Activated T-cell treated with anti-CD3 and anti-CD28 coated beads, Interleukin-2, amount 50 U/mL, for 4 hours (primary cell): ENCODE measurements around the gene MAPK8IP1. TPM values are rescaled to one million over a fixed set of nuclear protein-coding genes. Genes with fewer than 3 reads are reported as not detected.

ENCODE experiments used
- ATAC-seq, 2 donors: fragments of 200-7000 bp; cut with Tn5 transposase; one replicate each; pipeline ENCODE4 v1.10.0; 2021
- DNase-seq: peaks from one replicate; pipeline ENCODE4 v3.0.0-alpha.2; 2020
- H3K27me3 Mint-ChIP-seq: one replicate; pipeline ENCODE4 v1.8.0; 2021; ENCODE audit warnings: low read depth, mixed read lengths
- H3K36me3 Mint-ChIP-seq: one replicate; pipeline ENCODE4 v1.8.0; 2022; ENCODE audit warnings: mixed read lengths; ENCODE audit not compliant: insufficient read depth
- H3K4me1 Mint-ChIP-seq: one replicate; pipeline ENCODE4 v1.8.0; 2021; ENCODE audit warnings: low read depth, mixed read lengths
- H3K4me3 Mint-ChIP-seq: one replicate; pipeline ENCODE4 v1.8.0; 2021; ENCODE audit warnings: mild to moderate bottlenecking, moderate library complexity, mixed read lengths
- H3K9me3 Mint-ChIP-seq: one replicate; pipeline ENCODE4 v1.8.0; 2021; ENCODE audit warnings: mixed read lengths
- total RNA-seq, 3 donors: library from RNA; stranded (reverse); gene quantifications; one replicate each; pipeline ENCODE4 v1.2.1, GENCODE V29; 2021

The MAPK8IP1 gene
- total RNA-seq, 3 donors from 2014 or later = 0.71 to 1.4 (median 0.87) TPM

- DNase-seq (no peak), ATAC-seq (no peak)
- Mint-ChIP-seq H3K27me3 (no peaks in the 10 kb centered on the region), H3K4me1 (no peaks in the 10 kb centered on the region), H3K4me3 (no peak overlapping the region), H3K36me3 (peaks cover 14% of the 10 kb centered on the region), H3K9me3 (no peaks in the 10 kb centered on the region)
These were observed 54.4 kb downstream of the MAPK8IP1 start for GRCh38 chr11:45939836-45940235.

- H3K9me3 Mint-ChIP-seq = no peaks in the 10 kb centered on the region
- no peak overlapping the region for H3K4me3 Mint-ChIP-seq
- DNase-seq = no peak
- no peaks in the 10 kb centered on the region for H3K27me3 Mint-ChIP-seq
- no peak for ATAC-seq
- H3K4me1 Mint-ChIP-seq = no peaks in the 10 kb centered on the region
- H3K36me3 Mint-ChIP-seq = peaks cover 25% of the 10 kb centered on the region
These were observed 55.8 kb downstream of the MAPK8IP1 start for GRCh38 chr11:45941285-45941684.

- H3K4me1 Mint-ChIP-seq = no peaks in the 10 kb centered on the region
- peaks cover 25% of the 10 kb centered on the region for H3K36me3 Mint-ChIP-seq
- DNase-seq = no peak
- H3K27me3 Mint-ChIP-seq = no peaks in the 10 kb centered on the region
- H3K4me3 Mint-ChIP-seq = no peak overlapping the region
- no peak for ATAC-seq
- H3K9me3 Mint-ChIP-seq = no peaks in the 10 kb centered on the region
These were observed 56.9 kb downstream of the MAPK8IP1 start for GRCh38 chr11:45942381-45942780.

GRCh38 chr11:45945397-45945999, 60.0 kb downstream of the MAPK8IP1 start:
- DNase-seq (no peak), ATAC-seq (no peak)
- Mint-ChIP-seq H3K4me3 (no peak overlapping the region), H3K4me1 (no peaks in the 10 kb centered on the region), H3K36me3 (peaks cover 39% of the 10 kb centered on the region), H3K9me3 (no peaks in the 10 kb centered on the region), H3K27me3 (no peaks in the 10 kb centered on the region)

- no peak for ATAC-seq
- no peak for DNase-seq
- peaks cover 34% of the 10 kb centered on the region for H3K36me3 Mint-ChIP-seq
- no peaks in the 10 kb centered on the region for H3K27me3 Mint-ChIP-seq
- H3K4me3 Mint-ChIP-seq = no peak overlapping the region
- H3K4me1 Mint-ChIP-seq = no peaks in the 10 kb centered on the region
- H3K9me3 Mint-ChIP-seq = no peaks in the 10 kb centered on the region
These were observed 62.4 kb downstream of the MAPK8IP1 start for GRCh38 chr11:45947885-45948284.

- H3K9me3 Mint-ChIP-seq = no peaks in the 10 kb centered on the region
- DNase-seq (no peak), ATAC-seq (no peak)
- no peak overlapping the region for H3K4me3 Mint-ChIP-seq
- H3K27me3 Mint-ChIP-seq = no peaks in the 10 kb centered on the region
- H3K4me1 Mint-ChIP-seq = no peaks in the 10 kb centered on the region
- H3K36me3 Mint-ChIP-seq = peaks cover 35% of the 10 kb centered on the region
These were observed 62.9 kb downstream of the MAPK8IP1 start for GRCh38 chr11:45948356-45948755.

GRCh38 chr11:45949992-45950407, 64.5 kb downstream of the MAPK8IP1 start:
- no peak for DNase-seq
- Mint-ChIP-seq H3K4me3 (no peak overlapping the region), H3K27me3 (no peaks in the 10 kb centered on the region), H3K36me3 (peaks cover 27% of the 10 kb centered on the region), H3K9me3 (no peaks in the 10 kb centered on the region), H3K4me1 (no peaks in the 10 kb centered on the region)
- no peak for ATAC-seq

Other genes starting within 250 kb of the MAPK8IP1 start
- under 1 TPM in 2 of 3 donors, not detected in 1; 0.08 to 0.25 TPM for gene CHST1, start 220.0 kb upstream of the MAPK8IP1 start, total RNA-seq
- 10 to 100 TPM; 14.7 to 17.5 (median 15.8) TPM for gene SLC35C1, start 80.5 kb upstream of the MAPK8IP1 start, total RNA-seq
- 10 to 100 TPM; 19.7 to 21.9 (median 19.9) TPM for gene CRY2, start 38.2 kb upstream of the MAPK8IP1 start, total RNA-seq
- gene FREY1, start 21.6 kb downstream of the MAPK8IP1 start, total RNA-seq = 1 to 10 TPM; 2.3 to 3.3 (median 2.4) TPM
- gene PEX16, start 32.2 kb downstream of the MAPK8IP1 start, total RNA-seq = 10 to 100 TPM; 44.6 to 52.6 (median 50.7) TPM
- gene LARGE2, start 37.0 kb downstream of the MAPK8IP1 start, total RNA-seq = 1 to 10 TPM; 1.8 to 6.0 (median 3.6) TPM
- 10 to 100 TPM; 13.4 to 20.3 (median 17.6) TPM for gene PHF21A, start 235.8 kb downstream of the MAPK8IP1 start, total RNA-seq